GM06990 (cell line): ENCODE results near the gene CNN2.
A peak's percentile ranks its signal among the peaks of the same experiment; 100 is the strongest.
"Not testable (repeated sequence)": the region's sequence is repeated elsewhere in the genome, so short reads cannot be mapped to it uniquely, and the experiment has no call there.

Source experiments
- DNase-seq: peaks from one replicate; pipeline ENCODE4 v3.0.0-alpha.2; 2011; ENCODE audit not compliant: insufficient read length; ENCODE audit errors: extremely low read depth
- H3K27me3 ChIP-seq: replicated peaks from 2 replicates; pipeline ENCODE4 v1.6.0; 2011; ENCODE audit warnings: low read length; ENCODE audit not compliant: control insufficient read depth, insufficient read depth
- H3K36me3 ChIP-seq: 2 replicates; pipeline ENCODE4 v1.5.1; 2011; ENCODE audit warnings: low read length; ENCODE audit not compliant: control insufficient read depth, insufficient read depth
- H3K4me3 ChIP-seq: replicated peaks from 2 replicates; pipeline ENCODE4 v1.5.1; 2011; ENCODE audit warnings: low read depth, mild to moderate bottlenecking, control low read depth, low read length
- CTCF ChIP-seq: IDR thresholded peaks from 2 replicates; pipeline ENCODE4 v1.5.1; 2011; ENCODE audit warnings: low read length, control low read depth, mild to moderate bottlenecking, inconsistent platforms; ENCODE audit not compliant: insufficient read depth, poor library complexity, severe bottlenecking

The CNN2 gene

DNA sequence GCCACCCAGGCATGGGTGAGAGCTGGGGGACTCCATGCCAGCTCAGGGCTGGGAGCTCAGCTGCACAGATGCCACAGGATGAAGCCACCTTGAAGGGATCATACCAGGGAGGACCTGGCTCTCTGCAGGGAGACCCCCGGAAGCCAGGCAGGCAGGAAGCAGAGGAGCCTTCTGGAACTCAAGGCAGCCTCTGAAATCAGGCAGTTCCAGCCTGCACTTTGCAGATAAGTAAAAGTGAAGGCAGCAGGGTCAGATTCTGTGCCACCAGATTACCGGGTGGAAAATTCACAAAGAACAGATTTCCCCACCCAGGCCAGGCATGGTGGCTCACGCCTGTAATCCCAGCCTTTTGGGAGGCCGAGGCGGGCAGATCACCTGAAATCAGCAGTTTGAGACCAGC, 8.0 kb upstream of the CNN2 start:
- no peak for TF ChIP-seq CTCF
- Histone ChIP-seq H3K4me3 (peak overlapping the region; percentile 33), H3K36me3 (peaks cover 19% of the 10 kb centered on the region), H3K27me3 (no peaks in the 10 kb centered on the region)
- DNase-seq: no peak

DNA sequence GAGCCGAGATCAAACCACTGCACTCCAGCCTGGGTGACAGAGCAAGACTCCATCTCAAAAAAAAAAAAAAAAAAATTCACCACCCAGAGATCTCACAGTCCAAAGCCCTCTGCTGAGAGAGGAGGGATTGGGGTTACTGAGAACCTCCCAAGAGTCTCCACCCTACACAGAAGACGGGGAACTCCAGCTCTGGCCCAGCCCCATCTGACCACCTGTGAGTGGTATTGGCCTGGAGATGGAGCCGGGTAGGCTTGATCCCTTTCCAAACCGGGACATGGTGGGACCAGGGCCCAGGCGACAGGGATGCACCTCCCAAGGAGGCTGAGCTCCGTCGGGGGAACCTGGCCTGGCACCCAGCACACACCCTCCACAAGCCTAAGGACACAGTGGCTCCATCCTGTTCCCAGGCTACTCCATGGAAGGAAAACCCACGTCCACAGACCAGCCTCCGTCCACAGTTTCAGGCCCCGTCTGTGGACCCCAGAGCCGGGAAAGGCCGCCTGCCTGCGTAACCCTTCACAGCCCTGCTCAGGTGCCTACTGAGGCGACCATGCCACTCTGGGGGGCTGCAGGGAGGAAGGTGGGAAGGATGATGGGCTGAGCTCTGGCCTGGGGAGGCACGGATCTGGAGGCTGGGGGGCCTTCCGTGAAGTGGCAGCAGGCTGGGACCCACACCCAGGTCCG, 7.3 kb upstream of the CNN2 start:
- Histone ChIP-seq H3K36me3 (peaks cover 14% of the 10 kb centered on the region), H3K27me3 (no peaks in the 10 kb centered on the region), H3K4me3 (peak overlapping the region; percentile 98)
- TF ChIP-seq CTCF: no peak
- DNase-seq: no peak

- Histone ChIP-seq H3K36me3 (peaks cover 14% of the 10 kb centered on the region), H3K27me3 (no peaks in the 10 kb centered on the region), H3K4me3 (peak overlapping the region; percentile 98)
- no peak for TF ChIP-seq CTCF
- no peak for DNase-seq
Observed at GRCh38 chr19:1019616-1019961, 6.8 kb upstream of the CNN2 start.

- Histone ChIP-seq H3K27me3 (no peaks in the 10 kb centered on the region), H3K36me3 (peaks cover 12% of the 10 kb centered on the region), H3K4me3 (peak overlapping the region; percentile 98)
- TF ChIP-seq CTCF: no peak
- DNase-seq: no peak
Observed at GRCh38 chr19:1019980-1020867, 6.2 kb upstream of the CNN2 start.

- no peaks in the 10 kb centered on the region for H3K27me3 ChIP-seq
- H3K4me3 ChIP-seq: peak within 1 kb of the TSS; percentile 98
- peak; percentile 96 for DNase-seq
- TF ChIP-seq CTCF: no peak
- H3K36me3 ChIP-seq: peaks cover 8% of the 10 kb centered on the region
Observed at GRCh38 chr19:1020868-1021425, 5.5 kb upstream of the CNN2 start, which contains the start of gene TMEM259. Gene TMEM259, minus strand, starts transcription at chr19:1021123. Its CDS starts 127 bp downstream, at chr19:1020996.

DNA sequence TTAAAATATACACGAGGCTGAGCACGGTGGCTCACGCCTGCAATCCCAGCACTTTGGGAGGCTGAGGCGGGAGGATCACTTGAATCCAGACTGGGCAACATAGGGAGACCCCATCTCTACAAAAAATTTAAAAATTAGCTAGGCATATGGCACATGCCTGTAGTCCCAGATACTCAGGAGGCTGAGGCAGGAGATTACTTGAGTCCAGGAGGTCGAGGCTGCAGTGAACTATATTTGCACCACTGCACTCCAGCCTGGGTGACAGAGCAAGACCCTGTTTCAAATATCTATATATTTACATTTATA, 2.6 kb upstream of the CNN2 start:
- not testable (repeated sequence) for H3K27me3 ChIP-seq, H3K36me3 ChIP-seq, DNase-seq, H3K4me3 ChIP-seq

- H3K27me3 ChIP-seq, H3K36me3 ChIP-seq, H3K4me3 ChIP-seq, DNase-seq: not testable (repeated sequence)
Observed at GRCh38 chr19:1025080-1025479, 1.3 kb upstream of the CNN2 start.
